ENCODE data around the gene ANGPTL4. TPM values are rescaled to one million over a fixed set of nuclear protein-coding genes. Genes with fewer than 3 reads are reported as not detected.
A peak's percentile ranks its signal among the peaks of the same experiment; 100 is the strongest.

ANGPTL4 gene
- total and polyA plus RNA-seq, 7 experiments from 2014 or later, result 1.1 TPM; not detected in 6

- POLR2A ChIA-PET, result interaction anchor here (0.6 to 4.7 kb wide), 9 partner anchors 23 to 954 kb away, joined by 3 to 32 read pairs (median 4); partner anchors contain the start of genes HNRNPM, RAB11B and ZNF414
- peaks cover 0 to 4% (median 0%) of the 10 kb centered on the region in 5 donors for H3K36me3 Mint-ChIP-seq
- no peak for DNase-seq
- no peaks in the 10 kb centered on the region for H3K27me3 Mint-ChIP-seq
- Histone ChIP-seq H3K4me3 (ENCODE audit: low read length) (peak overlapping the region; percentile 72), H3K4me1 (ENCODE audit: control insufficient read depth in 2 of 2, insufficient read depth in 2 of 2, low read length in 2 of 2) (peaks cover 0 to 6% of the 10 kb centered on the region in 2 donors), H3K27me3 (ENCODE audit: control insufficient read depth in 2 of 2, insufficient read depth in 2 of 2, low read length in 2 of 2) (no peaks in the 10 kb centered on the region), H3K36me3 (ENCODE audit: control insufficient read depth in 2 of 3, insufficient read depth in 3 of 3, low read length in 3 of 3) (no peaks in the 10 kb centered on the region), H3K9me3 (ENCODE audit: control insufficient read depth in 2 of 3, low read length in 3 of 3) (no peaks in the 10 kb centered on the region), H3K27ac (ENCODE audit: low read depth, low read length) (peak overlapping the region; percentile 76)
- H3K9me3 Mint-ChIP-seq, result no peaks in the 10 kb centered on the region
- intact Hi-C loops (cut with micrococcal nuclease), result loop anchor here (1.0 to 5.0 kb wide), 8 partner anchors 23 to 229 kb away; partner anchors contain the start of genes HNRNPM (in 2 of the 2), RAB11B (in 2 of the 2) and KANK3 (in 1 of the 2)
- no peak for ATAC-seq
- CTCF ChIA-PET, result interaction anchor here (0.6 to 4.6 kb wide), 12 partner anchors 15 to 228 kb away, joined by 3 to 30 read pairs (median 4); partner anchors contain the start of genes HNRNPM and ZNF414
- H3K4me3 Mint-ChIP-seq, result peak overlapping the region; percentile 43 to 85 (median 70)
- peak overlapping the region in 2 of 9 donors; percentile 11 to 84 for H3K27ac Mint-ChIP-seq
- H3K4me1 Mint-ChIP-seq, result peaks cover 0 to 17% (median 13%) of the 10 kb centered on the region in 7 donors
These were observed 49.7 kb downstream of the ANGPTL4 start for GRCh38 chr19:8413629-8413995.

GRCh38 chr19:8416796-8417195 lies 52.8 kb downstream of the ANGPTL4 start:
- Histone ChIP-seq H3K4me3 (ENCODE audit: low read length) (no peak overlapping the region), H3K4me1 (ENCODE audit: control insufficient read depth in 2 of 2, insufficient read depth in 2 of 2, low read length in 2 of 2) (peaks cover 0 to 6% of the 10 kb centered on the region in 2 donors), H3K27ac (ENCODE audit: low read depth, low read length) (no peak overlapping the region), H3K27me3 (ENCODE audit: control insufficient read depth in 2 of 2, insufficient read depth in 2 of 2, low read length in 2 of 2) (no peaks in the 10 kb centered on the region), H3K36me3 (ENCODE audit: control insufficient read depth in 2 of 3, insufficient read depth in 3 of 3, low read length in 3 of 3) (peaks cover 0 to 4% (median 2%) of the 10 kb centered on the region in 3 experiments), H3K9me3 (ENCODE audit: control insufficient read depth in 2 of 3, low read length in 3 of 3) (no peaks in the 10 kb centered on the region)
- no peak overlapping the region for H3K27ac Mint-ChIP-seq
- H3K9me3 Mint-ChIP-seq, result no peaks in the 10 kb centered on the region
- CTCF ChIA-PET, result interaction anchor here (0.6 to 0.7 kb wide), 2 partner anchors 11 to 1111 kb away, joined by 3 to 4 read pairs; no protein-coding TSS in a partner anchor
- intact Hi-C loops (cut with micrococcal nuclease), result no loop called here
- DNase-seq (no peak), ATAC-seq (no peak)
- H3K4me1 Mint-ChIP-seq, result peaks cover 0 to 13% (median 10%) of the 10 kb centered on the region in 7 donors
- H3K36me3 Mint-ChIP-seq, result peaks cover 0 to 5% (median 0%) of the 10 kb centered on the region in 5 donors
- POLR2A ChIA-PET, result interaction anchor here (0.6 to 1.4 kb wide), 2 partner anchors 27 to 29 kb away, joined by 3 read pairs; no protein-coding TSS in a partner anchor
- H3K27me3 Mint-ChIP-seq, result no peaks in the 10 kb centered on the region
- H3K4me3 Mint-ChIP-seq, result no peak overlapping the region

DNA sequence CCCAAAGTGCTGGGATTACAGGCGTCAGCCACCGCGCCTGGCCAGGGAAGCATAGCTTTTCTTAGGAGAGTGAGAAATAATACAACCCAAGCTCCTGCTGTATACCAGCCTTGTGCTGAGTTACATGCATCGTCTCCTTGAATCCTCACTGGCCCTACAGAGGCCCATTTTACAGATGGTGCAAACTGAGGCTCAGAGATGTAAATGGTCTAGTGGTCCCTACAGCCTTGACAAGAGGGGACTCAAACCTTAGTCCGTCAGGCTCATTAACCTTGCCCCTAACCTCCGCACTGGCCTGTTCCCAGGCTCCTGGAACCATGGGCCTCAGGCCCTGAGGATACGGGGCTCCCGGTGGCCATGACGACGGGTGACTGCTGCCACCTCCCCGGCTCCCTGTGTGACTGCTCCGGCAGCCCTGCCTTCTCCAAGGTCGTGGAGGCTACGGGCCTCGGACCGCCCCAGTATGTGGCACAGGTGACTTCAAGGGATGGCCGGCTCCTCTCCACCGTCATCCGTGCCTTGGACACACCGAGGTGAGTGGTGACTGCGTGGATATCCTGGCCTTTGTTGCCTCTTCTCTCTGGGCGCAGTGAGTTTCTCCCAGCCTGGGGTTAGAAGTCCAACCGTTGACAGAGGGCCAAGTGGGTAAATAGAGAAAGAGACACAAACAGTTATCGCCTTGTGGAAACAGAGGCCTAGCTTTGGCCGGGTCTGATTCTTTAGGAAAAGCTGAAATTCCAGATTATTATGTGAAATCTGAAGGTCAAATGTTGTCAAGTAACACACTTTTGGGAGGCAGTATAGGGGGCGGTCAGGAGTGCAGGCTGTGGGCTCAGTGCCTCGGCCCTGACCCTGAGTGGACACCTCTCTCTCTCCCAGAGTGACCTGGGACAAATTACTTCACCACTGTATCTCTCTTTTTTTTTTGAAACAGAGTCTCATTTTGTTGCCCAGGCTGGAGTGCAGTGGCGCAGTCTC lies 57.8 kb downstream of the ANGPTL4 start:
- Histone ChIP-seq H3K36me3 (ENCODE audit: control insufficient read depth in 2 of 3, insufficient read depth in 3 of 3, low read length in 3 of 3) (peaks cover 0 to 15% (median 5%) of the 10 kb centered on the region in 3 experiments), H3K4me3 (ENCODE audit: low read length) (no peak overlapping the region), H3K27me3 (ENCODE audit: control insufficient read depth in 2 of 2, insufficient read depth in 2 of 2, low read length in 2 of 2) (no peaks in the 10 kb centered on the region), H3K9me3 (ENCODE audit: control insufficient read depth in 2 of 3, low read length in 3 of 3) (no peaks in the 10 kb centered on the region), H3K27ac (ENCODE audit: low read depth, low read length) (no peak overlapping the region), H3K4me1 (ENCODE audit: control insufficient read depth in 2 of 2, insufficient read depth in 2 of 2, low read length in 2 of 2) (no peaks in the 10 kb centered on the region)
- Mint-ChIP-seq H3K27ac (no peak overlapping the region), H3K4me3 (no peak overlapping the region), H3K36me3 (peaks cover 0 to 16% (median 4%) of the 10 kb centered on the region in 5 donors), H3K9me3 (peaks cover 0 to 1% (median 0%) of the 10 kb centered on the region in 11 donors), H3K4me1 (peaks cover 0 to 4% (median 0%) of the 10 kb centered on the region in 7 donors), H3K27me3 (no peaks in the 10 kb centered on the region)
- no peak for DNase-seq
- ChIA-PET CTCF (no interaction called here), POLR2A (no interaction called here)
- ATAC-seq, result no peak
- intact Hi-C loops (cut with micrococcal nuclease), result no loop called here

DNA sequence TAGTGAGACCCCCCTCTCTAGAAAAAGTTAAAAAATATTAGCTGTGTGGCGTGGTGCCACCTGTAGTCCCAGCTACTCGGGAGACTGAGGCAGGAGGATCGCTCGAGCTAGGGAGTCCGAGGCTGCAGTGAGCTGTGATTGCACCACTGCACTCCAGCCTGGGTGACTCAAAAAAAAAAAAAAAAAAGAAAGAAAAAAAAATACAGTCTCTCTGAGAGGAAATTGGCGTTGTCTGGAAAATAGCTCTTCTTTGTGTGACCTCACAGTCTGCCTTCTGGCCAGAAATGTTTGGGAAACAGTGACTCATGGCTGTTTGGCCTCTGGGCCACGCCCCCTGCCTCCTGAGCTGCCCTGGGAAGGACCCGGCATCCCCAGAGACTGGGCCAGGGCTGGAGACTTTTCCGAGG lies 59.9 kb downstream of the ANGPTL4 start:
- no peaks in the 10 kb centered on the region for H3K4me1 ChIP-seq (ENCODE audit: control insufficient read depth in 2 of 2, insufficient read depth in 2 of 2, low read length in 2 of 2)
- Mint-ChIP-seq H3K9me3 (peaks cover 0 to 1% (median 0%) of the 10 kb centered on the region in 11 donors), H3K27me3 (no peaks in the 10 kb centered on the region), H3K4me3 (no peak overlapping the region), H3K27ac (no peak overlapping the region), H3K36me3 (peaks cover 0 to 19% (median 4%) of the 10 kb centered on the region in 5 donors), H3K4me1 (peaks cover 0 to 6% (median 0%) of the 10 kb centered on the region in 7 donors)
- H3K27me3 ChIP-seq (ENCODE audit: control insufficient read depth in 2 of 2, insufficient read depth in 2 of 2, low read length in 2 of 2), result no peaks in the 10 kb centered on the region
- H3K9me3 ChIP-seq (ENCODE audit: control insufficient read depth in 2 of 3, low read length in 3 of 3), result no peaks in the 10 kb centered on the region
- no peak for DNase-seq
- intact Hi-C loops (cut with micrococcal nuclease), result no loop called here
- CTCF ChIA-PET, result interaction anchor here (0.5 to 0.6 kb wide), 2 partner anchors 161 to 164 kb away, joined by 4 read pairs; no protein-coding TSS in a partner anchor
- POLR2A ChIA-PET, result interaction anchor here (1.3 kb wide), 1 partner anchor 21 kb away, joined by 3 read pairs; the partner anchor contains the start of gene HNRNPM
- H3K27ac ChIP-seq (ENCODE audit: low read depth, low read length), result no peak overlapping the region
- H3K36me3 ChIP-seq (ENCODE audit: control insufficient read depth in 2 of 3, insufficient read depth in 3 of 3, low read length in 3 of 3), result peaks cover 0 to 16% (median 5%) of the 10 kb centered on the region in 3 experiments
- no peak overlapping the region for H3K4me3 ChIP-seq (ENCODE audit: low read length)
- peak; percentile 91 for ATAC-seq

Small RNA genes within 50 kb of the gene (microRNA-seq; reads per million reads assigned to microRNA genes)
- 7.8 reads per million, percentile 13 among the genes with 10 or more reads in this experiment for gene MIR4999 (ENCODE audit: borderline microRNAs expressed)

Other genes with a start within 250 kb of the ANGPTL4 start
- gene FBN3, start 214.6 kb upstream of the ANGPTL4 start, total RNA-seq, result not detected
- not detected for gene FBN3, start 214.6 kb upstream of the ANGPTL4 start, polyA plus RNA-seq
- 10 to 100 TPM; 17.2 to 32.4 (median 27.4) TPM for gene CERS4, start 154.8 kb upstream of the ANGPTL4 start, total RNA-seq
- 10 to 100 TPM; 11.2 to 12.3 TPM for gene CERS4, start 154.8 kb upstream of the ANGPTL4 start, polyA plus RNA-seq
- 10 to 100 TPM; 20.5 to 52.0 (median 27.2) TPM for gene CD320, start 55.8 kb upstream of the ANGPTL4 start, total RNA-seq
- gene CD320, start 55.8 kb upstream of the ANGPTL4 start, polyA plus RNA-seq, result 10 to 100 TPM; 42.2 to 44.0 TPM
- gene NDUFA7, start 42.8 kb upstream of the ANGPTL4 start, total RNA-seq, result 10 to 100 TPM; 16.8 to 50.3 (median 30.0) TPM
- 100 to 1,000 TPM; 108 to 121 TPM for gene NDUFA7, start 42.8 kb upstream of the ANGPTL4 start, polyA plus RNA-seq
- 1,000 to 10,000 TPM; 2,319 to 4,111 (median 3,327) TPM for gene RPS28, start 42.7 kb upstream of the ANGPTL4 start, total RNA-seq
- gene RPS28, start 42.7 kb upstream of the ANGPTL4 start, polyA plus RNA-seq, result 1,000 to 10,000 TPM; 3,564 to 3,677 TPM
- 1 to 10 TPM; 1.3 to 4.4 (median 1.8) TPM for gene KANK3, start 20.9 kb upstream of the ANGPTL4 start, total RNA-seq
- under 1 TPM; 0.52 to 0.72 TPM for gene KANK3, start 20.9 kb upstream of the ANGPTL4 start, polyA plus RNA-seq
- 100 to 1,000 TPM in 3 of 5 experiments, 10 to 100 TPM in 2; 77.4 to 113 (median 103) TPM for gene RAB11B, start 26.2 kb downstream of the ANGPTL4 start, total RNA-seq
- 10 to 100 TPM; 53.1 to 63.8 TPM for gene RAB11B, start 26.2 kb downstream of the ANGPTL4 start, polyA plus RNA-seq
- gene MARCHF2, start 49.1 kb downstream of the ANGPTL4 start, total RNA-seq, result 10 to 100 TPM; 18.0 to 42.1 (median 23.4) TPM
- 10 to 100 TPM; 23.2 to 41.4 TPM for gene MARCHF2, start 49.1 kb downstream of the ANGPTL4 start, polyA plus RNA-seq
- gene HNRNPM, start 80.8 kb downstream of the ANGPTL4 start, total RNA-seq, result 100 to 1,000 TPM; 175 to 280 (median 272) TPM
- 100 to 1,000 TPM; 210 to 378 TPM for gene HNRNPM, start 80.8 kb downstream of the ANGPTL4 start, polyA plus RNA-seq
- 10 to 100 TPM in 2 of 5 experiments, 1 to 10 TPM in 3; 1.1 to 82.8 (median 3.9) TPM for gene PRAM1, start 138.5 kb downstream of the ANGPTL4 start, total RNA-seq
- under 1 TPM; 0.12 to 0.34 TPM for gene PRAM1, start 138.5 kb downstream of the ANGPTL4 start, polyA plus RNA-seq
- 10 to 100 TPM; 36.0 to 69.2 (median 60.8) TPM for gene ZNF414, start 150.0 kb downstream of the ANGPTL4 start, total RNA-seq
- 10 to 100 TPM; 20.2 to 25.4 TPM for gene ZNF414, start 150.0 kb downstream of the ANGPTL4 start, polyA plus RNA-seq
- gene MYO1F, start 213.3 kb downstream of the ANGPTL4 start, total RNA-seq, result 100 to 1,000 TPM in 2 of 5 experiments, 10 to 100 TPM in 3; 25.5 to 472 (median 66.7) TPM
- gene MYO1F, start 213.3 kb downstream of the ANGPTL4 start, polyA plus RNA-seq, result 1 to 10 TPM in 1 of 2 donors, under 1 TPM in 1; 0.83 to 1.0 TPM
- 100 to 1,000 TPM in 1 of 5 experiments, 10 to 100 TPM in 3, 1 to 10 TPM in 1; 8.2 to 102 (median 88.9) TPM for gene ADAMTS10, start 246.6 kb downstream of the ANGPTL4 start, total RNA-seq
- gene ADAMTS10, start 246.6 kb downstream of the ANGPTL4 start, polyA plus RNA-seq, result 1 to 10 TPM; 1.5 to 3.4 TPM

All from naive thymus-derived CD4-positive, alpha-beta T cell (primary cell).